ENCODE data around the gene TSPAN9.

The TSPAN9 gene

GRCh38 chr12:3049176-3049575 is 28.0 kb upstream of the TSPAN9 start:
- H3K4me1 ChIP-seq (ENCODE audit: insufficient read depth, low read length, severe bottlenecking): peaks cover 8% of the 10 kb centered on the region
- no peak overlapping the region for H3K4me3 ChIP-seq (ENCODE audit: low read depth, low read length, poor library complexity, severe bottlenecking)
- no peaks in the 10 kb centered on the region for H3K36me3 ChIP-seq (ENCODE audit: insufficient read depth, low read length)
- H3K4me2 ChIP-seq (ENCODE audit: low read length): no peak overlapping the region
- H3K9me3 ChIP-seq (ENCODE audit: low read length): no peaks in the 10 kb centered on the region
- no peaks in the 10 kb centered on the region for H4K20me1 ChIP-seq (ENCODE audit: insufficient read depth, low read length)
- no peaks in the 10 kb centered on the region for H3K79me2 ChIP-seq (ENCODE audit: insufficient read depth, low read length)
- no peaks in the 10 kb centered on the region for H3F3A ChIP-seq (ENCODE audit: insufficient read depth, low read length)
- no peak overlapping the region for H3K27ac ChIP-seq (ENCODE audit: low read depth, low read length, poor library complexity, severe bottlenecking)
- H3K9me2 ChIP-seq (ENCODE audit: low read depth, low read length): no peaks in the 10 kb centered on the region
- H3K9ac ChIP-seq (ENCODE audit: low read length): no peak overlapping the region
- H3K27me3 ChIP-seq (ENCODE audit: insufficient read depth, low read length): peaks cover 3% of the 10 kb centered on the region; the same call in 1 of the 2 replicates
- H2AFZ ChIP-seq (ENCODE audit: low read length): no peak overlapping the region
- no peak for TF ChIP-seq CTCF (IDR thresholded peaks at IDR 0.05; ENCODE audit: low read length)

DNA sequence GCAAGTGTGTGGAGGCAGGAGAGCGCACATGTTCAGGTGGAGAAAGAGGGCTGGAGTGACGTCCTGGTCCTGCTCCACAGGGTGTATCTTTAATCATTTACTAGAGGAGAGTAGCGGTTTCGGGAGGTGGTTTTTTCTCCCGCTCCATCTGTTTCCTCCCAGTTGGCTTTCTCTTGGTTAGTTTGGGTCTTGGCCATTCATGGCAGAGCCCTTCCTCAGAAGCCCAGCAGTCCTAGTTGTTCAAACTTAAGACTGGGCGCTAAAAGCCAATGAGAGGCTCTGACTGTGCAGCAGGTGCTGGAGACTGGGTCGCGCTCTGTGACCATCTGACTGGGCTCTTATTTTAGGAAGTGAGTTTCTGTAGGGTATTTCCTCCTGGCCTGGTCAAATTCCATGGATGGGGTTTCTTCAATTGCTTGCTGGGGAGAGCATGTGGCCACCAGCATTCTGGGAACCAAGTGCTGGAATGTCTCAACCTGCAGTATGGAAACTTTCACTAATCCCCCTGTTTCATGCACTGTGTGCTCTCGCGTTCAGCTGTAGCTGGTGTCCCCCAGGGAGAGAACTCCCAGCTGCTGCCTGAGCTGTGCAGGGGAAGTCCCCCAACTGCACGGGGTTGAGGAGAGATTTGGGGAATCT is 27.4 kb upstream of the TSPAN9 start:
- Histone ChIP-seq H3K4me2 (ENCODE audit: low read length) (no peak overlapping the region; the same call in 1 of the 2 replicates), H3F3A (ENCODE audit: insufficient read depth, low read length) (no peaks in the 10 kb centered on the region), H3K27ac (ENCODE audit: low read depth, low read length, poor library complexity, severe bottlenecking) (no peak overlapping the region), H3K4me3 (ENCODE audit: low read depth, low read length, poor library complexity, severe bottlenecking) (no peak overlapping the region), H2AFZ (ENCODE audit: low read length) (no peak overlapping the region), H3K9me2 (ENCODE audit: low read depth, low read length) (no peaks in the 10 kb centered on the region), H3K27me3 (ENCODE audit: insufficient read depth, low read length) (peaks cover 3% of the 10 kb centered on the region; the same call in 1 of the 2 replicates), H3K9me3 (ENCODE audit: low read length) (no peaks in the 10 kb centered on the region), H3K4me1 (ENCODE audit: insufficient read depth, low read length, severe bottlenecking) (peaks cover 8% of the 10 kb centered on the region), H4K20me1 (ENCODE audit: insufficient read depth, low read length) (no peaks in the 10 kb centered on the region), H3K36me3 (ENCODE audit: insufficient read depth, low read length) (no peaks in the 10 kb centered on the region), H3K79me2 (ENCODE audit: insufficient read depth, low read length) (no peaks in the 10 kb centered on the region), H3K9ac (ENCODE audit: low read length) (no peak overlapping the region)
- no peak for TF ChIP-seq EZH2 (IDR thresholded peaks at IDR 0.05; ENCODE audit: borderline replicate concordance, low read length)
- no peak for TF ChIP-seq CTCF (IDR thresholded peaks at IDR 0.05; ENCODE audit: low read length)

GRCh38 chr12:3054374-3054773 is 22.8 kb upstream of the TSPAN9 start:
- Histone ChIP-seq H3K79me2 (ENCODE audit: insufficient read depth, low read length) (no peaks in the 10 kb centered on the region), H3K9ac (ENCODE audit: low read length) (no peak overlapping the region), H3K4me3 (ENCODE audit: low read depth, low read length, poor library complexity, severe bottlenecking) (no peak overlapping the region), H4K20me1 (ENCODE audit: insufficient read depth, low read length) (no peaks in the 10 kb centered on the region), H3K9me2 (ENCODE audit: low read depth, low read length) (no peaks in the 10 kb centered on the region), H3K36me3 (ENCODE audit: insufficient read depth, low read length) (no peaks in the 10 kb centered on the region), H3K4me2 (ENCODE audit: low read length) (no peak overlapping the region), H3K4me1 (ENCODE audit: insufficient read depth, low read length, severe bottlenecking) (peaks cover 8% of the 10 kb centered on the region), H3F3A (ENCODE audit: insufficient read depth, low read length) (no peaks in the 10 kb centered on the region), H3K27me3 (ENCODE audit: insufficient read depth, low read length) (peaks cover 3% of the 10 kb centered on the region; the same call in 1 of the 2 replicates), H3K9me3 (ENCODE audit: low read length) (no peaks in the 10 kb centered on the region), H2AFZ (ENCODE audit: low read length) (no peak overlapping the region), H3K27ac (ENCODE audit: low read depth, low read length, poor library complexity, severe bottlenecking) (no peak overlapping the region)
- TF ChIP-seq EZH2 (IDR thresholded peaks at IDR 0.05; ENCODE audit: borderline replicate concordance, low read length) (no peak), CTCF (IDR thresholded peaks at IDR 0.05; ENCODE audit: low read length) (no peak)

Data from OCI-LY1 (cell line).